Activated CD8-positive, alpha-beta T cell treated with anti-CD3 and anti-CD28 coated beads, Interleukin-2, amount 10 ng/mL, durations not matched to agents 7 days and 5 days (primary cell): ENCODE measurements around the gene CPNE7. TPM values are rescaled to one million over a fixed set of nuclear protein-coding genes. Genes with fewer than 3 reads are reported as not detected.
A peak's percentile ranks its signal among the peaks of the same experiment; 100 is the strongest.

Experiments used
- ATAC-seq: fragments of 150-1000 bp; cut with Tn5 transposase; one replicate; pipeline ENCODE4 v1.10.0; 2021; ENCODE audit warnings: moderate library complexity
- CTCF ChIA-PET: fragments of 350-600 bp; sonication (Branson Sonifier 250); formaldehyde crosslinking; loops from one replicate; lab custom pipeline; 2021; ENCODE audit warnings: antibody characterized with exemption; lab: Charles Lee
- POLR2A ChIA-PET: fragments of 350-600 bp; sonication (Branson Sonifier 250); formaldehyde crosslinking; loops from one replicate; lab custom pipeline; 2021; ENCODE audit warnings: antibody characterized with exemption; lab: Charles Lee
- DNase-seq: peaks from one replicate; pipeline ENCODE4 v3.0.0-alpha.2; 2020
- H3K27ac Mint-ChIP-seq: one replicate; pipeline ENCODE4 v1.8.0; 2021; ENCODE audit warnings: mild to moderate bottlenecking, mixed read lengths
- H3K27me3 Mint-ChIP-seq: one replicate; pipeline ENCODE4 v1.8.0; 2021; ENCODE audit warnings: low read depth, mixed read lengths
- H3K36me3 Mint-ChIP-seq: one replicate; pipeline ENCODE4 v1.8.0; 2021; ENCODE audit warnings: low read depth, mixed read lengths
- H3K4me1 Mint-ChIP-seq: one replicate; pipeline ENCODE4 v1.8.0; 2021; ENCODE audit warnings: low read depth, mixed read lengths
- H3K4me3 Mint-ChIP-seq: one replicate; pipeline ENCODE4 v1.8.0; 2021; ENCODE audit warnings: mild to moderate bottlenecking, mixed read lengths
- H3K9me3 Mint-ChIP-seq: one replicate; pipeline ENCODE4 v1.8.0; 2022; ENCODE audit warnings: mixed read lengths; ENCODE audit not compliant: insufficient read depth
- total RNA-seq, 2 experiments: library from RNA; stranded (reverse); gene quantifications; one replicate each; pipeline ENCODE4 v1.2.3, GENCODE V29; 2021

Gene CPNE7
- total RNA-seq, 2 experiments from 2014 or later, result 1.1 to 1.8 TPM

- Mint-ChIP-seq H3K27me3 (no peaks in the 10 kb centered on the region), H3K4me1 (peaks cover 64% of the 10 kb centered on the region), H3K4me3 (peak overlapping the region; percentile 91), H3K9me3 (no peaks in the 10 kb centered on the region), H3K27ac (peak overlapping the region; percentile 93), H3K36me3 (peaks cover 45% of the 10 kb centered on the region)
- ATAC-seq (no peak), DNase-seq (no peak)
- POLR2A ChIA-PET, result interaction anchor here (1.1 to 2.1 kb wide), 2 partner anchors 13 to 22 kb away, joined by 3 to 8 read pairs; no protein-coding TSS in a partner anchor
- CTCF ChIA-PET, result no interaction called here
These were observed 13.5 kb upstream of the CPNE7 start for GRCh38 chr16:89561884-89562599.

- peak overlapping the region; percentile 91 for H3K4me3 Mint-ChIP-seq
- no peaks in the 10 kb centered on the region for H3K9me3 Mint-ChIP-seq
- peaks cover 55% of the 10 kb centered on the region for H3K4me1 Mint-ChIP-seq
- peaks cover 41% of the 10 kb centered on the region for H3K36me3 Mint-ChIP-seq
- POLR2A ChIA-PET, result interaction anchor here (1.4 kb wide), 1 partner anchor 55 kb away, joined by 5 read pairs; the partner anchor contains the start of gene SPG7
- no peak overlapping the region for H3K27ac Mint-ChIP-seq
- no peak for DNase-seq
- CTCF ChIA-PET, result no interaction called here
- H3K27me3 Mint-ChIP-seq, result no peaks in the 10 kb centered on the region
- no peak for ATAC-seq
These were observed 12.6 kb upstream of the CPNE7 start for GRCh38 chr16:89562939-89563338.

- no peaks in the 10 kb centered on the region for H3K9me3 Mint-ChIP-seq
- ATAC-seq (no peak), DNase-seq (no peak)
- H3K27me3 Mint-ChIP-seq, result no peaks in the 10 kb centered on the region
- peaks cover 55% of the 10 kb centered on the region for H3K4me1 Mint-ChIP-seq
- CTCF ChIA-PET, result interaction anchor here (1.1 kb wide), 1 partner anchor 78 kb away, joined by 4 read pairs; no protein-coding TSS in a partner anchor
- peaks cover 41% of the 10 kb centered on the region for H3K36me3 Mint-ChIP-seq
- peak overlapping the region; percentile 65 for H3K27ac Mint-ChIP-seq
- POLR2A ChIA-PET, result interaction anchor here (0.7 to 1.4 kb wide), 4 partner anchors 12 to 123 kb away, joined by 3 to 5 read pairs (median 3); partner anchors contain the start of genes CDK10, CPNE7 and SPG7
- H3K4me3 Mint-ChIP-seq, result peak overlapping the region; percentile 17
These were observed 11.7 kb upstream of the CPNE7 start for GRCh38 chr16:89563639-89564392.

- H3K36me3 Mint-ChIP-seq, result peaks cover 41% of the 10 kb centered on the region
- H3K4me3 Mint-ChIP-seq, result peak overlapping the region; percentile 17
- DNase-seq (no peak), ATAC-seq (no peak)
- ChIA-PET CTCF (interaction anchor here (1.1 kb wide), 1 partner anchor 77 kb away, joined by 4 read pairs; no protein-coding TSS in a partner anchor), POLR2A (interaction anchor here (0.7 to 1.4 kb wide), 4 partner anchors 11 to 122 kb away, joined by 3 to 5 read pairs (median 3); partner anchors contain the start of genes CDK10, CPNE7 and SPG7)
- peaks cover 51% of the 10 kb centered on the region for H3K4me1 Mint-ChIP-seq
- no peaks in the 10 kb centered on the region for H3K27me3 Mint-ChIP-seq
- H3K9me3 Mint-ChIP-seq, result no peaks in the 10 kb centered on the region
- peak overlapping the region; percentile 69 for H3K27ac Mint-ChIP-seq
These were observed 10.9 kb upstream of the CPNE7 start for GRCh38 chr16:89564476-89565255.

GRCh38 chr16:89565256-89565505 lies 10.4 kb upstream of the CPNE7 start:
- peak overlapping the region; percentile 56 for H3K27ac Mint-ChIP-seq
- DNase-seq, result no peak
- no peak for ATAC-seq
- POLR2A ChIA-PET, result no interaction called here
- no peaks in the 10 kb centered on the region for H3K27me3 Mint-ChIP-seq
- CTCF ChIA-PET, result interaction anchor here (0.8 kb wide), 1 partner anchor 13 kb away, joined by 3 read pairs; no protein-coding TSS in a partner anchor
- H3K4me3 Mint-ChIP-seq, result peak overlapping the region; percentile 27
- peaks cover 50% of the 10 kb centered on the region for H3K4me1 Mint-ChIP-seq
- peaks cover 41% of the 10 kb centered on the region for H3K36me3 Mint-ChIP-seq
- no peaks in the 10 kb centered on the region for H3K9me3 Mint-ChIP-seq

GRCh38 chr16:89565506-89566372 lies 9.8 kb upstream of the CPNE7 start:
- DNase-seq (peak; percentile 67), ATAC-seq (peak; percentile 44)
- ChIA-PET POLR2A (no interaction called here), CTCF (interaction anchor here (0.7 to 1.4 kb wide), 4 partner anchors 13 to 134 kb away, joined by 3 to 4 read pairs (median 4); no protein-coding TSS in a partner anchor)
- no peaks in the 10 kb centered on the region for H3K27me3 Mint-ChIP-seq
- no peaks in the 10 kb centered on the region for H3K9me3 Mint-ChIP-seq
- peaks cover 41% of the 10 kb centered on the region for H3K36me3 Mint-ChIP-seq
- H3K4me1 Mint-ChIP-seq, result peaks cover 50% of the 10 kb centered on the region
- peak overlapping the region; percentile 56 for H3K27ac Mint-ChIP-seq
- H3K4me3 Mint-ChIP-seq, result peak overlapping the region; percentile 38

- no peak for DNase-seq
- ATAC-seq, result no peak
- CTCF ChIA-PET, result no interaction called here
- H3K4me1 Mint-ChIP-seq, result peaks cover 47% of the 10 kb centered on the region
- no peaks in the 10 kb centered on the region for H3K9me3 Mint-ChIP-seq
- H3K27ac Mint-ChIP-seq, result no peak overlapping the region
- H3K36me3 Mint-ChIP-seq, result peaks cover 22% of the 10 kb centered on the region
- H3K4me3 Mint-ChIP-seq, result no peak overlapping the region
- POLR2A ChIA-PET, result no interaction called here
- H3K27me3 Mint-ChIP-seq, result peaks cover 3% of the 10 kb centered on the region
These were observed 7.6 kb upstream of the CPNE7 start for GRCh38 chr16:89567656-89568594.

- ATAC-seq (no peak), DNase-seq (no peak)
- Mint-ChIP-seq H3K27me3 (peaks cover 13% of the 10 kb centered on the region), H3K27ac (no peak overlapping the region), H3K4me1 (peaks cover 33% of the 10 kb centered on the region), H3K9me3 (no peaks in the 10 kb centered on the region), H3K36me3 (peaks cover 6% of the 10 kb centered on the region), H3K4me3 (no peak overlapping the region)
- ChIA-PET POLR2A (interaction anchor here (0.6 kb wide), 1 partner anchor 56 kb away, joined by 3 read pairs; no protein-coding TSS in a partner anchor), CTCF (no interaction called here)
These were observed 5.8 kb upstream of the CPNE7 start for GRCh38 chr16:89569506-89570341.

GRCh38 chr16:89570342-89570923 lies 5.1 kb upstream of the CPNE7 start:
- Mint-ChIP-seq H3K36me3 (peaks cover 2% of the 10 kb centered on the region), H3K9me3 (no peaks in the 10 kb centered on the region), H3K4me1 (peaks cover 29% of the 10 kb centered on the region), H3K4me3 (no peak overlapping the region), H3K27ac (no peak overlapping the region), H3K27me3 (peaks cover 13% of the 10 kb centered on the region)
- DNase-seq, result no peak
- no peak for ATAC-seq
- CTCF ChIA-PET, result no interaction called here
- POLR2A ChIA-PET, result interaction anchor here (0.6 kb wide), 1 partner anchor 57 kb away, joined by 3 read pairs; no protein-coding TSS in a partner anchor
